G401.6 (cell line): Measurements from ENCODE around the gene PNPLA6.
"Not testable (repeated sequence)": the region's sequence is repeated elsewhere in the genome, so short reads cannot be mapped to it uniquely, and the experiment has no call there.

Source experiments
- FAIRE-seq: peaks from 2 replicates; lab custom pipeline; 2012; peaks lifted over from hg19 to GRCh38; lab: Jason Lieb, UNC

Gene PNPLA6

DNA sequence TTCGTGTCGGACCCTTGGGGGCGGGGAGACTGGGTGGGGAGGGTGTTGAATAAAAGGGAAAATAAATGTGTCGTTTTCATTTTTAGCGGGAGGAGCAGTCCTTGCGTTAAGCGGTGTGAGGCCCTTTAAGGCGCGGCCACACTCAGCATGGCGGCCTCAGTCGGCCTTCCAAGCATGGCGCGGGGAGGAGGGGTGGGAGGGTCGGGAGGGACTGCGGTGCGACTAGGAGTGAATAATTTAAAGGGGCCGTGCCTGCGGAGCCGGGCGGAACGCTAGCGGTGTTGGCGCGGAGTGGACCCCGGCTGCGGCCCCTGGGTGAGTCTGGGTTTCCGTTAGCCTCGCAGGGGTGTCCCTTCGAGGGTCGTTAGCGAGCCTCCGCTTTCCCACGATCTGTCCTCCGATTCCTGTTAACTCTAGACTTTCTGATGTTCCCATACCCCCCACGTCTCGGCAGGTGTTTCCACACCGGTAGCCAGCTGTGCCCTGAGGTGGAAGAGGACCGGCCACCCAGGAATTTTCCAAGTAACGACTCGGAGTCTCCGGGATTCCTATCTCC, 1.5 kb upstream of the PNPLA6 start:
- FAIRE-seq = no peak

- FAIRE-seq = peak; percentile 94
These were observed 928 bp upstream of the PNPLA6 start for GRCh38 chr19:7534531-7535046.

DNA sequence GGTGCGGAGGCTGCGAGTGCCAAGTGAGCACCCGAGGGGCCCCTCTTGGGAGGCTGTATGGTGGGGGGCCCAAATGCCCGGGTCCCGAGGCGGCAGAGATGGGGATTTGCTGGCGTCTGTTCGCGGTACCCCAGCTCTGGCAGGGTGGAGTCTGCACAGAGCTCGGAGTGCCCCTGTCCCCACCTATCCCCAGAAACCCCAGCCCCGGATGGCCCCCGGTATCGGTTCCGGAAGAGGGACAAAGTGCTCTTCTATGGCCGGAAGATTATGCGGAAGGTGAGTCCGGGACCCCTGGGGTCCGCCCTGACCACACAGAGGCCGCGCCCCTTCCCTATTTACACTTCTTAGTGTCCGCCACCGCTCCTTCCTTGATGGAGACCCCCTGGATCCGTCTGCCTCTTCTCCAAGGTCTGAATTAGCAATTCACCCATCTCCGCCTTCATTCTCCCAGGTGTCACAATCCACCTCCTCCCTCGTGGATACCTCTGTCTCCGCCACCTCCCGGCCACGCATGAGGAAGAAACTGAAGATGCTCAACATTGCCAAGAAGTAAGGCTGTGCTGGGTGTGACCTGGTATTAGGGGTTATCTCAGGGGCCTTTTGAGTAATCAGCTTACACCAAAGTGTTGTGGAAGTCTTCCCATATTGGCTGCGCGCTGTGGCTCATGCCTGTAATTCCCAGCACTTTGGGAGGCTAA, 630 bp downstream of the PNPLA6 start:
- no peak for FAIRE-seq

DNA sequence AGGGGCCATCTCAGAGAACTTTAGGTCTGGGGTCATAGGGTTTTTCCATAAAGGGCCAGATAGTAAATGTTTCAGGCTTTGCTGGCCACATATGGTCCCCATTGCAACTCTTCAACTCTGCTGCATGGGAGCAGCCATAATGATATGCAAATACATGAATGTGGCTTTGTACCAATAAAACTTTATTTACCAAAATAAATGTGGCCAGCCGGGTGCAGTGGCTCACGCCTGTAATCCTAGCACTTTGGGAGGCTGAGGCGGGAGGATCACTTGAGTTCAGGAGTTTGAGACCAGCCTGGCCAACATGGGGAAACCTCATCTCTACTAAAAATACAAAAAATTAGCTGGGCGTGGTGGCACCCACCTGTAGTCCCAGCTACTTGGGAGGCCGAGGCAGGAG, 3.5 kb downstream of the PNPLA6 start:
- not testable (repeated sequence) for FAIRE-seq

- no peak for FAIRE-seq
These were observed 4.4 kb downstream of the PNPLA6 start for GRCh38 chr19:7539827-7540425.

DNA sequence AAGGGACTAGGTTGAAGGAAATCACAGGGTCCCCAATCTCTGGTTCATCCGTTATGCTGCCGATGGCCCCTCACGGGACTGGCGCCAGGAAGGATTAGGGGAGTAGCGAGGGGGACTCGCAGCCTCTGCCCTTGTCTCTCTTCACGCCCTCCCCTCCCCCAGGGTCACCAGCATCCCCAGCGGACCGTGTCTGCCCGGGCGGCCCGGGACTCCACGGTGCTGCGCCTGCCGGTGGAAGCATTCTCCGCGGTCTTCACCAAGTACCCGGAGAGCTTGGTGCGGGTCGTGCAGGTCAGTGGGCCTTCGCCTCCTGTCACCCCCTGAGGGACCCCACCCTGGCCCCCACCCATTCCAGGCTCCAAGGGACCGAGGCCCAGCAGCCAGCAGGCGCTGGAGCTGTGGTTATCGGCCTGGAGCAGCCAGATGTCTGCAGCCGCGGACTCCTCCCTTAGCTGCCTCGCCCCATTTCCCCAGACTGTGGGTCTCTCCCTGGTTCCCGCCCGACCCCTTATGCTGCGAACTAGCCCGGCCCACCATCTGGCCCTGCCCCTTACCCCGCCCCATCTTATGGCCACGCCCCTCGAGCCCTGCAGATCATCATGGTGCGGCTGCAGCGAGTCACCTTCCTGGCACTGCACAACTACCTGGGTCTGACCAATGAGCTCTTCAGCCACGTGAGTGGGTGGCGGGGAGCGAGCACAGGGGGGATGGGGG, 5.4 kb downstream of the PNPLA6 start:
- FAIRE-seq = no peak

- no peak for FAIRE-seq
These were observed 5.9 kb downstream of the PNPLA6 start for GRCh38 chr19:7541475-7541824.

- no peak for FAIRE-seq
These were observed 6.4 kb downstream of the PNPLA6 start for GRCh38 chr19:7541828-7542443.

- FAIRE-seq = no peak
These were observed 7.2 kb downstream of the PNPLA6 start for GRCh38 chr19:7542556-7543348.

GRCh38 chr19:7544626-7545025, 9.1 kb downstream of the PNPLA6 start:
- FAIRE-seq = no peak

DNA sequence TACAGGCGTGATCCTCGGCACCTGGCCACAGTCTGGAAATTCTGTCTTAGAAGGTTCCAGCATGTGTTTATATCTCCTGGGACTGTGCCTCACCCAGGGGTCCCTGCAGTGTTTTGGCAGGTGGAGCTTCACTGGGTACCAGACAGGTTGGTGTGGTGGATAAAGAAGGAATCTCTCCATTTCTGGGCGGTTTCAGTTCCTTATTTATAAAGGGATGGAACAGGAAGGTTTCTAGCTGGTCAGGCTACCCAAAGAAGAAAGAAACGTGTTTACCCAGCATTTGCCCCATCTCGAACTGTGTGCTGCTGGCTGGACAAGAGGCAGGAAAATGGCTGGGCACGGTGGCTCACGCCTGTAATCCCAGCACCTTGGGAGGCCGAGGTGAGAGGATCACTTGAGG, 9.8 kb downstream of the PNPLA6 start:
- no peak for FAIRE-seq

DNA sequence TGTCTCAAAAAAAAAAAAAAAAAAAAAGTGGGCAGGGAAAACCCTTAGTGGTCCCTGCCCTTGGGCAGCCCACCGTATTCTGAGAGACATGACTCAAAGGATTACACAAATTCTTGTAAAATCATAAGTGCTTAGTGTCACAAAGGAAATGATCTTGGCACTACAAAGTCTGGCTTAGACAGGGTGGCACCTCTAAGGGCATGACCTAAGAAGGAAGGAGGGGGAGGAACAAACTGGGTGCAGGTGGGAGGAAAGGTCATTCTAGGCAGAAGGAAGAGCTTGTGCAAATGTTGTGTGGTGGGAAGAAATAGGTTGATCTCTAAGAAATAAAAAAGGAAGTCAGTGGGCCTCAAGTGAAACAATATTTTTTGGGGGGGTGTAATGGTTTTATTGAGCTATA, 10.4 kb downstream of the PNPLA6 start:
- FAIRE-seq = no peak

DNA sequence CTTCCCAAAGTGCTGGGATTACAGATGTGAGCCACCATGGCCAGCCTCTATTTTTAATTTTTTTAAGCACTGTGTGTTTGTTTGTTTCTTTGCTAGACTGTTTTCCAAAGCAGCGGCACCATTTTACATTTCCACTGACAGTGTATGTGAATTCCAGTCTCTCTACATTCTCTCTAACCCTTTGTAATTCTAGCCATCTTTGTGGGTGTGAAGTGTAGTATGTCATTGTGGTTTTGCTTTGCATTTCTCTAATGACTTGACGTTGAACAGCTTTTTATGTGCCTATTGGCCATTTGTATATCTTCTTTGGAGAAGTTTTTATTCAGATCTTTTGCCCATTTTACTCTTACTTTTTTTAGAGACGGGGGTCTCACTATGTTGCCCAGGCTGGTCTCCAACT, 11.6 kb downstream of the PNPLA6 start:
- no peak for FAIRE-seq

- no peak for FAIRE-seq
These were observed 14.1 kb downstream of the PNPLA6 start for GRCh38 chr19:7549429-7550148.

GRCh38 chr19:7550169-7550770, 14.8 kb downstream of the PNPLA6 start:
- no peak for FAIRE-seq

- FAIRE-seq = no peak
These were observed 15.7 kb downstream of the PNPLA6 start for GRCh38 chr19:7550987-7551761.

GRCh38 chr19:7552781-7553180, 17.3 kb downstream of the PNPLA6 start:
- no peak for FAIRE-seq

DNA sequence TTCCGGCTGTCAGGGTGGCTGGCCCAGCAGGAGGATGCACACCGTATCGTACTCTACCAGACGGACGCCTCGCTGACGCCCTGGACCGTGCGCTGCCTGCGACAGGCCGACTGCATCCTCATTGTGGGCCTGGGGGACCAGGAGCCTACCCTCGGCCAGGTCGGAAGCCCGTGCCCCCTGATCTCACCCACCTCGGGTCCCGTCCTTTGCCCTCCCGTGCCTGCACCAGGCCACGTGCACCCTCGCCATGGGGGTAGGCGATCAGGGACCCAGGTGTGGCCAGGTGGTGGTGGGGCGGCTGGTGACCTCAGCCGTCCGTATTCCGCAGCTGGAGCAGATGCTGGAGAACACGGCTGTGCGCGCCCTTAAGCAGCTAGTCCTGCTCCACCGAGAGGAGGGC, 19.0 kb downstream of the PNPLA6 start:
- no peak for FAIRE-seq

DNA sequence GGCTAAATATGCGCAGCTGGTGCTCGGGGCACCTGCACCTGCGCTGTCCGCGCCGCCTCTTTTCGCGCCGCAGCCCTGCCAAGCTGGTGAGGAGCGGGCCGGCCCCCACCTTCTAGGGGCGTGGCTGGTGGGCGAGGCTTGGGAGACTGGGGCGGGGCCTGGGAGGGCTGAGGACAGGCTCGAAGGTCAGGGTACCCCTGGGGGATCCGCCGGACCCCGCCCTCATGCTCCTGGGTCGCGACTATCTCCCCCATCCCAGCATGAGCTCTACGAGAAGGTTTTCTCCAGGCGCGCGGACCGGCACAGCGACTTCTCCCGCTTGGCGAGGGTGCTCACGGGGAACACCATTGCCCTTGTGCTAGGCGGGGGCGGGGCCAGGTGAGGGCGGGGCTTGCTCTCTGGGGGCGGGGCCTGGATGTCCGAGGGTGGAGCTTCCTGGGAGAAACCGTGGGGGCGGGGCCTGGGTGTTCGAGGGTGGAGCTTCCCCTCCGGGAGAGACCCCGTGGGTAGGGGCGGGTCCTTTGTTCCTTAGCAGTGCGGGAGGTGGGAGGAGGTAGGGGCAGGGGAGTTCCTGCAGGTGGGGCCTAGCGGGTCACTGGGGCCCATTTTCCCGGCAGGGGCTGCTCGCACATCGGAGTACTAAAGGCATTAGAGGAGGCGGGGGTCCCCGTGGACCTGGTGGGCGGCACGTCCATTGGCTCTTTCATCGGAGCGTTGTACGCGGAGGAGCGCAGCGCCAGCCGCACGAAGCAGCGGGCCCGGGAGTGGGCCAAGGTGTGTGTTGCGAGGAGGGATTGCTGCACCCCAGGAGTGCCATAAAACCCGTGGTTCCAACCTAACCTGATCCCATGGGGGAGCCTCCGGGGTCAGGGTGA, 19.7 kb downstream of the PNPLA6 start:
- FAIRE-seq = no peak
